ENCODE measurements around the gene ZNF324. TPM values are rescaled to one million over a fixed set of nuclear protein-coding genes. Genes with fewer than 3 reads are reported as not detected.
"Not testable (repeated sequence)": the region's sequence is repeated elsewhere in the genome, so short reads cannot be mapped to it uniquely, and the experiment has no call there.

The ZNF324 gene
- total RNA-seq (2014; rRNA removed; shearing (Covaris generic); ENCODE audit: low replicate concordance), result 7.5 and 16.3 TPM in 2 replicates

DNA sequence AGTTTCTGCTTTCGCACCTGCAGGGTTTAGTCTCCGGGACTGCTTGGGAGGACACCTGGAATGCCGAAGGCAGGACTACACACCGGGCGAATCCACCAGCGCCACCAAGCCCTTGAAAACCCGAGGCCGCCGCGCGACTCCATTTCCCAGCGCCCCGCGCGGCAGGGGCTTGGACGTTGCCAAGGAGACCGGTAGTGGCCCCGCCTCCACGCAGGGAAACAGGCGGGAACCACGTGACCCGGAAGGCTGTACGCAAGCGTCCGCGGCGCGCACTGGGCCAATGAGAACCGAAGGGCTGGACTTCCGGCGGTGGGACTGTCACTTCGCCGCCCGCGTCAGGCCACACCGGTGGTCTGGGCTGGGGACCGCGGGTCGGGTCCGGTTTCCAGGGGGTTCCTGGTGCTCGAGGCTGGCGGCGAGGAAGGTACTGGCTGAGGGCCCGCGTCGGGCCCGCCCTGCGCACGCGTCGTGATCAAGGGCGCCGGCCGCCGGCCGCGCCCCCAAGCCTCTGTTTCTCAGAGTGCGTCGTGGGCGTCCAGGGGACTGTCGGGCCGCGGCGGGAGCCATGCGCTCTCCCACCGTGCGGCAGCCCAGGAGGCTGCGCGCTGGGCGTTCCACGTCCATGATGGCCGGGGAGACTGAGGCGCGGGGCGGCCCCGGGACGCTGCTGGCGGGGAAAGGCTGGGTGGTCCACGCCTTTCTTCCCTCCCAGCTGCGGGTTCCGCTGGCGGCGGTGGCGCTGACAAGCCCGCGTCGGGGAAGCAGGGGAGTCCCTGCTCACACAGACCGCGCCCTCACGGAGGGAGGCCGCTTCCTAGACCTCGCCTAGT is at the start of gene ZNF324:
Gene ZNF324, plus strand, starts transcription at position 321 of the 830 bp plus-strand sequence. CDS start 2,106 bp downstream, outside the sequence.
- peak; percentile 94 for DNase-seq (ENCODE audit: low read depth)
- in situ Hi-C loops (cut with HindIII; ENCODE audit: low pct_unique_long_range_greater_than_20kb, low sequenced_read_pairs), result no loop called here

DNA sequence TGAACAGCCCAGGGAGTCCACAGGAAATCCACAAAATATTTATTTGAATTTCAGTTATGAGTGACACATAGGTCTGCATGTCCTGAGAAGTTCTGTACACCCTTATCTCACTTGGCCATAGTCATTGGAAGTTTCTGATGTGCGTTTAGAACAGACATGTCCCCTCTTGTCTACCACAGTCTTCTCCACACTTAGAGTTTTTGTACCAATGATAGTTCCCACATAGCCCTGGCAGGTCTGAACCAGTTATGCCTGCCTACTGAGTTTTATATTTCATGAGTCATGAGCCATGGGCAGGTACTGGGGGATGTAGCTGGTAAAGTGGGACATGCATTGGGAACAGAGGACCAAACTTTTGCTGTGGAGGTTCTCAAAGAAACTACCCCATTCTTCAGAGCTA is 38.3 kb upstream of the ZNF324 start:
- in situ Hi-C loops (cut with HindIII; ENCODE audit: low pct_unique_long_range_greater_than_20kb, low sequenced_read_pairs), result no loop called here
- no peak for DNase-seq (ENCODE audit: low read depth)

DNA sequence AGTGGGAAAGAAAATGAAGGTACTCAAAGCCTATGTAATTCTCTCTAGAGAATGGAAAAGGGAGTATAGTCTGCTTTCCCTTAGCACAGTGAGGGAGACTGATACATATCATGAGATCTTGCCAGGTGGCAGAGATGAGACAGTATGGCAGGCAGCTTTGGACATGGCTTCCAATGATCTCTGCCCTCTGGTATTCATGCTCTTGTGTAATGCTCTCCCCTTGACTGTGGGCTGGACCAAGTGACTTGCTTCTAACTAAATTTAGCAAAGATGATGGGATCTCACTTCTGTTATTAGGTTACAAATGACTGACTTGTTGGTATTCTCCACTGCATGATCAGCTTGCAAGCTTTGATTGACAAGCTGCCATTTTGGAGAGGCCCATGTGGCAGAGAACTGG is 37.1 kb upstream of the ZNF324 start:
- in situ Hi-C loops (cut with HindIII; ENCODE audit: low pct_unique_long_range_greater_than_20kb, low sequenced_read_pairs), result no loop called here
- no peak for DNase-seq (ENCODE audit: low read depth)

DNA sequence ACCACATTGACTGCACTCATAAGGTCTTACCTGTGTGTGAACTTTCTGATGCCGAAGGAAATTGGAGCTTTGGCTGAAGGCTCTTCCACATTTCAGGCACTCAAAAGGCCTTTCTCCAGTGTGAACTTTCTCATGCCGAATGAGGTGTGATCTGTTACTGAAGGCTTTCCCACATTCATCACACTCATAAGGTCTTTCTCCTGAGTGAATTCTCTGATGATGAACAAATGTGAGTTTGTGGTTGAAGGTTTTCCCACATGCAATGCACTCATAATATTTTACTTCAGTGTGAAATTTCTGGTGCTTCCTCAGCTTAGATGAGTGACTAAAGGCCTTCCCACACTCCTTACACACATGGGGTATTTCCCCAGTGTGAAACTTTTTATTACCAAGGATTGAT is 32.7 kb upstream of the ZNF324 start:
- DNase-seq (ENCODE audit: low read depth), result peak; percentile 26
- in situ Hi-C loops (cut with HindIII; ENCODE audit: low pct_unique_long_range_greater_than_20kb, low sequenced_read_pairs), result no loop called here

DNA sequence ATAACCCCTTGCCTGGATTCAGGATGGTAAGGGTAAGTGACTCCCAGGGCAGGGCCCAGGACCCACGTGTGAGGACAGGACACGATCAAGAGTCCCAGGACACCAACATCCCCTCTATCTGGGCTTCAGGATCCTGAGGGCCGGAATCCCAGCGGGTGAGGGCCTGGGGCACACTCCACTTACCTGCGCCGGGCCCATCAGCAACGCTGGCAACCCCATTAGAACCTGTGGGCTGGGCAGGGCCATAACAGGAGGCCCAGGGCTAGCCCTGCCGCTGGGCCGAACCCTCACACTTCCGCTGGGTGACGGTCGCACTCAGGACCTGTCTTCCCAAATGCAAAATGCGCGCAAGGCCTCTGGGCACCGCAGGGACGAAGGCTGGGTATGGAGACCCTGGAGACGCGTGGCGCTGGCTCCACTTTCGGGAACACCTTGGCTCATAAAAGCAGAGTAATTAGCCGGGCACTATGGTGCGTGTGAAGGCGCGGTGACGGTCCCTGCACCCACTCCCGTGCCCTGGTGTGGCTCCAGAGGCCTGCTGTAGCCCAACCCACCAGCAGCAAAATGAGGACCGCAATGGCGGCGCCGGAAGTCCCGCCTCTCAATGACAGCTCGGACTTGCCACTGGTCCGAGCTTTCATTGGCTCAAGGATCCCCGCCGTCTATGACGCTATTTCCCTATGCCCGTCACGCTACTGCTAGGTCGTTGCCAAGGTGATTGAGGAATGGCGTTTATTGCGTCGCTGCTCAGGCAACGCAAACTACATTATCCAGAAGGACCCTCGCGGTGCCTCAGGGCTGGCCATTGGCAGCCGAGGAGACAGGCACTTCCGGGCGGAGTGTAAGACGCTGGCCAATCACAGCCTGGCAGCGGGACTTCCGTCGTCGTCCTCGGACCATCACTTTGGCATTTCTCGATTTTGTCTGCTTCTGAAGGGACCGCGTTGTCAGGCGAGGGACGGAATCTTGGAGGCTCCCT is 27.0 kb upstream of the ZNF324 start, which contains the start of gene ZNF132:
Gene ZNF132, minus strand, starts transcription at position 578 of the 979 bp plus-strand sequence. Its CDS starts 332 bp downstream, at position 246.
- in situ Hi-C loops (cut with HindIII; ENCODE audit: low pct_unique_long_range_greater_than_20kb, low sequenced_read_pairs), result no loop called here

DNA sequence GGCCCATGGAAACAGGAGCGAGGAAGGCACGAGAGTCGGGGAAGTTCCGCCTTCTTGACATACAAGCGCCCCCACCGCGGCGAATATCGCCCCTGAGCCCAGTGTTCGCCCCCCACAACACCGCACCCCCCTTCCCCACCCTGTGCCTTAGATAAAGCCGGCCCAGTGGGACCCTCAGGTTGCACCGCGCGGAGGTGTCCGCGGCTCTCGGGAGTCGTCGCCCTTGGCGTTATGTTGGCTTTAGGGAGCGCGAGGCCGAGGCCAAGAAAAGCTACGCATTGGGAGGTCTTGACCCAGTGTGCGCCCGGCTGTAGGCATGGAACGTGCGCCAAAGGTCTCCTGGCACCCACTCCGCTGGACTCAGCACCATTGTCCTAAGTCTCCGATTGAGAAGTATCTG is 26.3 kb upstream of the ZNF324 start:
- in situ Hi-C loops (cut with HindIII; ENCODE audit: low pct_unique_long_range_greater_than_20kb, low sequenced_read_pairs), result no loop called here
- no peak for DNase-seq (ENCODE audit: low read depth)

More for the DNA sequence above, 27.0 kb upstream of the ZNF324 start, which contains the start of gene ZNF132:
- DNase-seq (ENCODE audit: low read depth), result peak; percentile 95

DNA sequence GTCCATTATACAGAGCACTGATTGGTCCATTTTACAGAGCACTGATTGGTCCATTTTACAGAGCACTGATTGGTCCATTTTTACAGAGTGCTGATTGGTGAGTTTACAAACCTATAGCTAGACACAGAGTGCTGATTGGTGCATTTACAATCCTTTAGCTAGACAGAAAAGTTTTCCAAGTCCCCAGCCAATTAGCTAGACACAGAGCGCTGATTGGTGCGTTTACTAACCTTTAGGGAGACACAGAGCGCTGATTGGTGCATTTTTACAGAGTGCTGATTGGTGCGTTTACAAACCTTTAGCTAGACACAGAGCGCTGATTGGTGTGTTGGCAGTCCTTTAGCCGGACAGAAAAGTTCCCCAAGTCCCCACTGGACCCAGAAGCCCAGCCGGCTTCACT is 23.9 kb upstream of the ZNF324 start:
- in situ Hi-C loops (cut with HindIII; ENCODE audit: low pct_unique_long_range_greater_than_20kb, low sequenced_read_pairs); DNase-seq (ENCODE audit: low read depth): not testable (repeated sequence)

DNA sequence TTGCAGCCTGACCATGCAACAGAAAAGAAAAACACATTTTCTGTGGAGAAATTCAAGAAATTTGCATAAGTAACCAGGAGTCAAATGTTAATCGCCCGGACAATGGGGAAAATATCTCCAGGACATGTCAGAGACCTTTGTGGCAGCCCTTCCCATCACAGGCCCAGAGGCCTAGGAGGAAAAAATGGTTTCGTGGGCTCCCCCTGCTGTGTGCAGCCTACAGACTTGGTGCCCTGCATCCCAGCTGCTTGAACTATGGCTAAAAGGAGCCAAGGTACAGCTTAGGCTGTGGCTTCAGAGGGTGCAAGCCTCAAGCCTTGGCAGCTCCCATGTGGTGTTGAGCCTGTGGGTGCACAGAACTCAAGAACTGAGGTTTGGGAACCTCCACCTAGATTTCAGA is 18.0 kb upstream of the ZNF324 start:
- DNase-seq (ENCODE audit: low read depth); in situ Hi-C loops (cut with HindIII; ENCODE audit: low pct_unique_long_range_greater_than_20kb, low sequenced_read_pairs): not testable (repeated sequence)

DNA sequence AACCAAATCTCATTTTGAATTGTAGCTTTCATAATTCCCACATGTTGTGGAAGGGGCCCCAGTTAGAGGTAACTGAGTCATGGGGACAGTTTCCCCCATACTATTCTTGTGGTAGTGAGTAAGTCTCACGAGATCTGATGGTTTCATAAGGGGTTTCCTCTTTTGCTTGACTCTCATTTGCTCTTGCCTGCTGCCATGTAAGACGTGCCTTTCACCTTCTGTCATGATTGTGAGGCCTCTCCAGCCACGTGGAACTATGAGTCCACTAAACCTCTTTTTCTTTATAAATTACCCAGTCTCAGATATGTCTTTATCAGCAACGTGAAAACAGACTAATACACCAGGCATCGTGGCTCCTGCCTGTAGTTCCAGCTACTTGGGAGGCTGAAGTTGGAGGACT is 16.9 kb upstream of the ZNF324 start:
- not testable (repeated sequence) for DNase-seq (ENCODE audit: low read depth)

DNA sequence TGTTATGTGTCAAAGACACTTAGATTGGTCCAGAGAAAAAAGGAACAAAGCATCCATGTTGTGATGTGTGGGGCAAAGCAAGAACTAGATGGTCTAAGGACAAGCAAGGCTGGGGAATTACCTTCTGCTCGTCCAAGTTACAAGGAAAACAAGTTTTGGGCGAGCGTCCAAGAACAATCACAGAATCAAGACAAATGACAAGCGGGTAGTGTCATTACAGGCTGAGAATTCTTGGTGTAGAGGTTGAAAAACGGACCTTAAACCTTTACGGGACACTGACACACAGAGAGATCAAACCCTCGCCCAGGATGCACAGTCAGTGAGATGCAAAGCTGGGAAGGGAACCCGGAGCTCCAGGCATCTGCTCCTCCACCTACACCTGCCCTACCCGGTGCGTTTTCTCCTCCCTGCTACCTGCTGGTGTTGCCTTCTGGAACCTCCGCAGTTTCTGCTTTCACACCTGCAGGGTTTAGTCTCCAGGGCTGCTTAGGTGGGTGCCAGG is 16.0 kb upstream of the ZNF324 start:
- in situ Hi-C loops (cut with HindIII; ENCODE audit: low pct_unique_long_range_greater_than_20kb, low sequenced_read_pairs), result no loop called here
- no peak for DNase-seq (ENCODE audit: low read depth)

More for the DNA sequence above, 16.9 kb upstream of the ZNF324 start:
- in situ Hi-C loops (cut with HindIII; ENCODE audit: low pct_unique_long_range_greater_than_20kb, low sequenced_read_pairs), result not testable (repeated sequence)

DNA sequence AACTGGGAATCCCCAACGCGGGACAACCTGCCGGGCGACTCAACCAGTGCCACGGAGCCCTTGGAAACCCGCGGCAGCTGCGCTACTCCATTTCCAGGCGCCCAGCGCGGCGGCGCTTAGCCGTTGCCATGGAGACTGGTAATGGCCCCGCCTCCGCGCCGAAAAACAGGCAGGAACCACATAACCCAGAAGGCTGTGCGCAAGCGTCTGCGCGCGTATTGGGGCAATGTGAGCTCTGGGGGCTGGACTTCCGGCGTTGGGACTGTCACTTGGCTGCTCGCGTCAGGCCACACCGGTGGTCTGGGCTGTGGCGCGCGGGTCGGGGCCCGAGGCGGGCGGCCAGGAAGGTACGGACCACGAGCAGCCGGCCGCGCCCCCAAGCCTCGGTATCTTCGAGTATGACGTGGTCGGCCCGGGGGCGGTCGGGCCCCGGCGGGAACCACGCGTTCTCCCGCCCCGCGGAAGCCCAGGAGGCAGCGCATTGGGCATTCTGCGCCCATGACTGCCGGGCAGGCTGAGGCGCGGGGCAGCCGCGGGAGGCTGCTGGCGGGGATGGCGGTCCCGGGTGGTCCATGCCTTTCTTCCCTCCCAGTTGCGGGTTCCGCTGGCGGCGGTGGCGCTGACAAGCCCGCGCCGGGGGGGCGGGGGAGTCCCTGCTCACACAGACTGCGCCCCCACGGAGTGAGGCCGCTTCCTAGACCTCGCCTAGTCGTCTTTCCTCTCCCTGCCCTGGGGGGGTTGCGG is 15.3 kb upstream of the ZNF324 start, which contains the start of gene ZNF324B:
Gene ZNF324B, plus strand, starts transcription at position 265 of the 744 bp plus-strand sequence. CDS start 2,080 bp downstream, outside the sequence.
- peak; percentile 93 for DNase-seq (ENCODE audit: low read depth)
- in situ Hi-C loops (cut with HindIII; ENCODE audit: low pct_unique_long_range_greater_than_20kb, low sequenced_read_pairs), result no loop called here

DNA sequence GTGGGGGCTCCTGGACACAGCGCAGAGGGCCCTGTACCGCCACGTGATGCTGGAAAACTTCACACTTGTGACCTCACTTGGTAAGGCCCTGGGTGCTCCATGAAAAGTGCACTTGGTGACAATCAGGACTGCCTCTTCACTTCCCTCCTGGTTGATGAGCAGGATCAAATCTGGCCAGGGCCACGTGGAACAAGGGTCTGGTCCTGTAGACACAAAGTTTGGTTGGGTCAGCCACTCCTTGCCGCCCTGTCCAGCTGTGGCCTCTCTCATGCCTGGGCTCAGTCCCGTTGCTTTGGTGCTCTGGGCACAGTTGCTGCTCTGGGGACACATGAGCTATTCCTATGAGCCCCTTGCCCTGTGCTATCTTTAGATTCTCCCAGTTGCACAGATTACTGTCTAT is 13.1 kb upstream of the ZNF324 start:
- in situ Hi-C loops (cut with HindIII; ENCODE audit: low pct_unique_long_range_greater_than_20kb, low sequenced_read_pairs), result no loop called here
- DNase-seq (ENCODE audit: low read depth), result no peak

DNA sequence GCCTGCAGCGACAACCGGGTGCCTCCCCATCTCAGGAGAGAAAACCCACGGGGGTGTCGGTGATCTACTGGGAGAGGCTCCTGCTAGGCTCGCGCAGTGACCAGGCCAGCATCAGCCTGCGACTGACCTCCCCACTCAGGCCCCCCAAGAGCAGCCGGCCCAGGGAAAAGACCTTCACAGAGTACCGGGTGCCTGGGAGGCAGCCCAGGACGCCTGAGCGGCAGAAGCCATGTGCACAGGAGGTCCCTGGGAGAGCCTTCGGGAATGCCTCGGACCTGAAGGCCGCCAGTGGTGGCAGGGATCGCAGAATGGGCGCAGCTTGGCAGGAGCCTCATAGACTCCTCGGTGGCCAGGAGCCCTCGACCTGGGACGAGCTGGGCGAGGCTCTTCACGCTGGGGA is 11.6 kb upstream of the ZNF324 start:
- no peak for DNase-seq (ENCODE audit: low read depth)
- in situ Hi-C loops (cut with HindIII; ENCODE audit: low pct_unique_long_range_greater_than_20kb, low sequenced_read_pairs), result no loop called here

DNA sequence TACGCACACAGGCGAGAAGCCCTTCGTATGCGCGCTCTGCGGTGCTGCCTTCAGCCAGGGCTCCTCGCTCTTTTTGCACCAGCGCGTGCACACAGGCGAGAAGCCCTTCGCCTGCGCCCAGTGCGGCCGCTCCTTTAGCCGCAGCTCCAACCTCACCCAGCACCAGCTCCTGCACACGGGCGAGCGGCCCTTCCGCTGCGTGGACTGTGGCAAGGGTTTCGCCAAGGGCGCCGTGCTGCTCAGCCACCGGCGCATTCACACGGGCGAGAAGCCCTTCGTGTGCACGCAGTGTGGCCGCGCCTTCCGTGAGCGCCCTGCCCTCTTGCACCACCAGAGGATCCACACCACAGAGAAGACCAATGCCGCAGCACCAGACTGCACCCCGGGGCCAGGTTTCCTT is 10.8 kb upstream of the ZNF324 start:
- in situ Hi-C loops (cut with HindIII; ENCODE audit: low pct_unique_long_range_greater_than_20kb, low sequenced_read_pairs), result no loop called here
- DNase-seq (ENCODE audit: low read depth), result no peak

DNA sequence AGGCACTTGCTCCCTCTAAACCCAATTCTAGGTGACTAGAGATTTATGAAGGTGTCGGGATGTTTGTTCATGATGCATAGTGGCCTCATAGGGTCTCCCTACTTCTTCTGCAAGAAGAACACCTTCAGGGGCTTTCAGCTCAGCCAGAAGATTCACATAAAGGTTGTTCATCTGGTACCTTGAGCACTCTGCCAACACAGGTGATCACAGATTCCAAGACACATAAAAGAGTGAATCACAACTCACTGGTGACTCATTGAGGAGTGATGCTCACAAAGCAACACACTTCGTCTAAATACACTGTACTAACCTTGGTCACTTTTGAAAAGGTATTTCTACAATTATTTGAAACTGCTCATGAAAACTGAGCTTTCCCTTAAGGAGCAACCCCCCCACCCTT is 6.8 kb upstream of the ZNF324 start:
- no peak for DNase-seq (ENCODE audit: low read depth)
- in situ Hi-C loops (cut with HindIII; ENCODE audit: low pct_unique_long_range_greater_than_20kb, low sequenced_read_pairs), result no loop called here

DNA sequence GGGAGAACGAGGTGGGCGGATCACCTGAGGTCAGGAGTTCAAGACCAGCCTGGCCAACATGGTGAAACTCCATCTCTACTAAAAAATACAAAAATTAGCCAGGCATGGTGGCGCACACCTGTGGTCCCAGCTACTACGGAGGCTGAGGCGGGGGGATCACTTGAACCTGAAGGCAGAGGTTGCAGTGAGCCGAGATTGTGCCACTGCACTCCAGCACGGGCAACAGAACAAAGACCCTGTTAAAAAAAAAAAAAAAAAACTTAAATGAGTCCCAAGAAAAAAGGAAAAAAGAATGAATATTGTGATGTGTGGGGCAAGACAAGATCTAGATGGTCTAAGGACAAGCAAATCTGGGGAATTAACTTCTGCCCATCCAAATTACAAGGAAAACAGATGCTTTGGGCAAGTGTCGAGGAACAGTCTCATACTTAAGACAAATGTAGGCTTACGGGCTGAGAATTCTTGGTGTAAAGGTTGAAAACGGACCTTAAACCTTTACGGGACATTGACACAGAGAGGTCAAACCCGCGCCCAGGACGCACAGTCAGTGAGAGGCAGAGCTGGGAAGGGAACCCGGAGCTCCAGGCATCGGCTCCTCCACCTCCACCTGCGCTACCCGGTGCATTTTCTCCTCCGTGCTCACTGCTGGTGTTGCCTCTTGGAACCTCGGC is 656 bp upstream of the ZNF324 start:
- no peak for DNase-seq (ENCODE audit: low read depth)
- in situ Hi-C loops (cut with HindIII; ENCODE audit: low pct_unique_long_range_greater_than_20kb, low sequenced_read_pairs), result no loop called here

DNA sequence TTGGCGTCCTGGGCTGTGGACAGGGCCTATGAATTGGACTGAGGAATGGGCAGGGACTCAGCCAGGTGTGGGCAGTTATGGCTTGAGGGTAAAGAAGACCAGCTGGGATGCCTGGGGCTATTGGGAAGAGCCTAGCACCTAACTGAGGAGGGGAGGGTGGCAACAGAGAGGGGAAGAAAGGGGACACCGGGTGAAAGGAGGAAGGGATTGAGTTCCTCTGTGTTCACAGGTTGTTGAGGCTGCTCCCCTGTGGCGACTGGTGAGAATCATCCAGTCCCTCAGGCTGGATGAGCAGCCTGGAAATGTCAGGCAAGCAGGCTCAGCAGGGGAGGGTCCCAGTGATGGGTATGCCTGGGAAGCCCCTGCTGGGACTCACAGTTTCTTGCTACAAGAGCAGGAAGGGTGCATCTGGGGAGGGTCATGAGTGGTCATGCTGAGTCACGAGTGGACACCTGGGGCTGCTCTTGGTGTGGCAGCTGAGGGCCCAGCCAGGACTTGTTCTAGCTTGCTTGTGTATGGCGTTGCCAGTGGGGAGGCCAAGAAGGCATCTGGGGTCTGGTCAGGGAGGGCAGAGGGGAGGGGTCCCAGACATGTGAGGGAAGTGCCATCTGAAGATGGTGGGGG is 1.4 kb downstream of the ZNF324 start:
- in situ Hi-C loops (cut with HindIII; ENCODE audit: low pct_unique_long_range_greater_than_20kb, low sequenced_read_pairs), result no loop called here
- no peak for DNase-seq (ENCODE audit: low read depth)

Measured in Caki2 (cell line).